ENCODE measurements around the gene KRT4.
"Not testable (repeated sequence)": the region's sequence is repeated elsewhere in the genome, so short reads cannot be mapped to it uniquely, and the experiment has no call there.

Gene KRT4

DNA sequence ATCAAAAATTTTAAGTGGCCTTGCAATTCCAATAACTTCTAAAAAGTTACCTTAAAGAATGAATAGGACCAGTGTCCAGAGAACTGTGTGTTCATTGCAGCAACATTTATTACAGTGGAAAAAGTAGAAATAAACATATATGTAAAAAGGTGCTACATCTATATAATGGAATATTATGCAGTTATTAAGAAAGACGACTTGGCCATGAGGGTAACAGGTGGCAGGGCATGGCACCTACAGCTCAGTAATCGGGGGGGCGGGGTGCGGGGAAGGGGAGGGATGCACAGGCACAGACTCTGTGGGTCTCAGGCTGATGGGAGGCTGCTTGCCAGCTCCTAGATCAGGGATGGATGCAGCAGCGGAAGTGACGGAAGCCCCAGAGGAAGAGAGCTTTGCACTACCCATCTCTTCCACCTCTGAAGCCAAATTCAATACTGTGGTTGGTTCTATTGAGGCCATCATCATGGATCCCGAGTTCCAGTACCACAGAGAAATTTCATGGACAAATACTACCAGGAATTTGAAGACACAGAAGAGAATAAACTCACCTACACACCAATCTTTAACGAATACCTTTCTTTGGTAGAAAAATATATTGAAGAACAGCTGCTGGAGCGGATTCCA, 50.8 kb downstream of the KRT4 start:
- no peak overlapping the region for H3K4me3 ChIP-seq (ENCODE audit: low read length)
- TF ChIP-seq ZNF274 (IDR thresholded peaks at IDR 0.05; ENCODE audit: low read depth, low read length): no peak

DNA sequence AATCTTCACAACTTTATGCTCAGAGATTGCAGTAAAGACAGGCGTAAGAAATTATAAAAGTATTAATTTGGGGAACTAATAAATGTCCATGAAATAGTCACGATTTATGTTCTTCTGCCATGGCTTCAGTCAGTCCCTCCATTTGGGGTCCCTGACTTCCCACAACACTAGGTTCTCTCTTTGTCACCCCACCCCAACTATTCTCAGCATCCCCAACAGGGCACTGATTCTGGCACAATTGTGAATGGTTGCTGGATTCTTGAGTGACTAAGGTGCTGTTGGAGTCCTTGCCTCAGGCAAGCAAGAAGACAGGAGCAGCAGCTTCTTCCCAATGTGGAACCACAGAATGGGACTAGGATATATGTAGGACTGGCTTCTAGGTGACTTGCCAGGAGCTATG, 52.1 kb downstream of the KRT4 start:
- no peak overlapping the region for H3K4me3 ChIP-seq (ENCODE audit: low read length)
- TF ChIP-seq ZNF274 (IDR thresholded peaks at IDR 0.05; ENCODE audit: low read depth, low read length): no peak

DNA sequence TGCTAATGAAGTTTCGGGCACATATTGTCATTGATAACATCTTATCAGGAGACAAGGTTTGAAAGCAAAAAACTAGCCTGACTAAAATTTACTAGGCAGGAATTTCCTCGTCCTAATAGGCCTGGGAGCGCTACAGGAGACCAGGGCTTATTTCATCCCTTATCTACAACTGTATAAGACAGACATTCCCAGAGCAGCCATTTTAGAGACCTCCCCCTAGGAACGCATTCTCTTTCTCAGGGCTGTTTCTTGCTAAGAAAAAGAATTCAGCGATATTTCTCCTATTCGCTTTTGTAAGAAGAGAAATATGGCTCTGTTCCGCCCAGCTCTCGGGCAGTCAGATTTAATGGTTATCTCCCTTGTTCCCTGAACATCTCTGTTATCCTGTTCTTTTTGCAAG, 52.7 kb downstream of the KRT4 start:
- H3K4me3 ChIP-seq (ENCODE audit: low read length): not testable (repeated sequence)

DNA sequence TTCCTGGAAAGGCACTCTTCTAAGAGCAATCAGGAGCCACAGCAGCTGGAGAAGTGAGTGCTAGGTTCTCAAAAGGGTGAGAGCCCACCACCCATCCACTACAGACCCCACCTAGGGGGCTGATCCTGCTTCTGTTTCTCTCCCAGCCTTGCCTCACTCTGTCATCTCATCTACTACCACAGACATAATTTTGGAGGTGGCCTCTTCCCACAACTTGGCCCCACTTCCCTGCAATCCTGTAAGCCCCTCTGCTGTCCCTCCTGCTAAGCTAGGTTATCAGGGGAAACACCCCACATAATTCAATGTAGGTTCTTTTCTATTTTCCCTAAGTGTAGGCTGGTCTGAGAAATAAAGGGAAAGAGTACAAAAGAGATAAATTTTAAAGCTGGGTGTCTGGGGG, 53.3 kb downstream of the KRT4 start:
- no peak overlapping the region for H3K4me3 ChIP-seq (ENCODE audit: low read length)
- TF ChIP-seq ZNF274 (IDR thresholded peaks at IDR 0.05; ENCODE audit: low read depth, low read length): no peak

DNA sequence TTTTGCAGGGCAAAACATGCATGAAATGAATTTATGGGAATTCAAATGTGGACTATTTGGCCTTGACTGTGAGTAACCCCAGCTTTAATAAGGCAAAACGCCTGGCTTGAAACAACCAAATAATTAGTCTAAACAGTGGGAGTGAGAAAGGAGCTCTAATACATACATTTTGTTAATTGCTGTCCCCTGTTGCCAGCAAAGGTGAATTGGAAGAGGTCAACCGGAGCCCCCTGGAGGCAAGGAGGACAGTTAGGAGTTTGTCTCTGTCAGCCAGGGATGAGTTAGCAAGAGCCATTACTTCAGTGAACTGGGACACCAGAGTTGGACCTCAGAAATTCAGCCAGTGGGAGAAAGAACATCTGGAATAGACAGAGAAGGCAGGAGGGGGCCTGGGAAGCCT, 54.2 kb downstream of the KRT4 start:
- H3K4me3 ChIP-seq (ENCODE audit: low read length): no peak overlapping the region
- TF ChIP-seq ZNF274 (IDR thresholded peaks at IDR 0.05; ENCODE audit: low read depth, low read length): no peak

DNA sequence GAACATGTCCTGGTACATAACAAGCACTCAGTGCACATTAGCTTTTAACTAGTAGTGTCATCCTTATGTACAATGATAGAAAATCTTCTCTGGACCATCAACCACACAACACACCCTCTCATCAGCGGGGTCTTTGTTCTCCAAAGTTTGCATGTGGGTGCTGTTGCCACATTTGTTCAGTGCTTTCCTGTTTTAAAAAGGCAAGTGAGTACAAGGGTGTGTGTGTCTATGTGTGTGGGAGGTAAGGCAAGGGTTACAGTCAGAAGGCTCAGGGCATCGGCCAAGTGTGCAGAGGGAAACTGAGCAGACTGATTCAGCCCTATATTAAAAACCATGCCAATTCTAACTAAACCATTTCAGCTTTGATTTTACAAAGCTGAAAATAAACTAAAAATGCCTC, 54.7 kb downstream of the KRT4 start:
- no peak for TF ChIP-seq ZNF274 (IDR thresholded peaks at IDR 0.05; ENCODE audit: low read depth, low read length)
- no peak overlapping the region for H3K4me3 ChIP-seq (ENCODE audit: low read length)

DNA sequence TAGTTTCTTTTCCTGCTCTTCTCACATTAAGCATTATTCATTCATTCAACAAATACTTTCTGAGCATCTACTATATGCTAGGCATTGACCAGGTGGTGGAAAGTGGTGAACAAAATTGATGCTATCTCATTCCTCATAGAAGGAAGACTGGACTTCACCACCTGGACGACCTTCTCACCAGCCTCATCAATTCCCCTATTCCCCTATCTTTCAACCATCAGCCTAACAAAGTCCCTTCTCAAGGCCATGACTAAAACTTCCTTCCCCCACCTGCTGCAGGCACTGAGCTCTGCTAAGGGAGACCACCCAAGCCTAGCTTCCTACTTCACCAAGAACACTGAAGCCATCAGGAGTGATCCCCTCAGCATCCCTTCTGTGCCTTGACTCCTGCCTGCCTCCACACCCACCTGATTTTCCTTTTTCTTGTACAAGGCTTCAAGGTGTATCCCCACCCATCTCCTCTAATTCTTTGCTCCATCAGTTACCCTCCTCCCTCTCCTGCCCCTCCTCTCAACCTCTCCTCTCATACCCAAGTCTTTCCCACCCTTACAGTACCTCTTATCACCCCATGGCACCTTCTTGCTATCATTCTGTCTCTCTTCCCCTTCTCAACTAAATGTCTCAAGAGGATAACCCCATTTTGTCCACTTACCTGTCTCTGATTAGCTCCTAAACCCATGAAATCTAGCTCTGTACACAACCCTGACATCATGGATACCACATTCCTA, 56.3 kb downstream of the KRT4 start:
- no peak overlapping the region for H3K4me3 ChIP-seq (ENCODE audit: low read length)
- TF ChIP-seq ZNF274 (IDR thresholded peaks at IDR 0.05; ENCODE audit: low read depth, low read length): no peak

Data from GM08714 (cell line).